HG03064 (cell line): ENCODE measurements around the gene SEMA4F.
"Not testable (repeated sequence)": the region's sequence is repeated elsewhere in the genome, so short reads cannot be mapped to it uniquely, and the experiment has no call there.

ENCODE experiments used
- ATAC-seq: cut with Tn5 transposase; IDR thresholded peaks from one replicate; pipeline ENCODE4 v1.9.1; 2021; ENCODE audit warnings: low read depth; ENCODE audit not compliant: unreplicated experiment

SEMA4F gene

GRCh38 chr2:74653985-74654882 is at the start of gene SEMA4F:
SEMA4F (plus strand) TSS chr2:74654247; CDS start chr2:74654377, 130 bp downstream.
- peak; percentile 99 for ATAC-seq

GRCh38 chr2:74606927-74607326 is 47.1 kb upstream of the SEMA4F start:
- ATAC-seq = no peak

- ATAC-seq = no peak
These were observed 36.9 kb upstream of the SEMA4F start for GRCh38 chr2:74617122-74617521.

GRCh38 chr2:74618410-74619083 is 35.5 kb upstream of the SEMA4F start:
- no peak for ATAC-seq

- ATAC-seq = no peak
These were observed 34.3 kb upstream of the SEMA4F start for GRCh38 chr2:74619651-74620297.

- no peak for ATAC-seq
These were observed 33.4 kb upstream of the SEMA4F start for GRCh38 chr2:74620671-74621070.

- ATAC-seq = no peak
These were observed 28.2 kb upstream of the SEMA4F start for GRCh38 chr2:74625658-74626425.

- ATAC-seq = no peak
These were observed 25.4 kb upstream of the SEMA4F start for GRCh38 chr2:74628538-74629105.

GRCh38 chr2:74630454-74630853 is 23.6 kb upstream of the SEMA4F start:
- not testable (repeated sequence) for ATAC-seq

- no peak for ATAC-seq
These were observed 21.7 kb upstream of the SEMA4F start for GRCh38 chr2:74632209-74632938.

- no peak for ATAC-seq
These were observed 21.1 kb upstream of the SEMA4F start for GRCh38 chr2:74632939-74633312.

GRCh38 chr2:74639550-74639949 is 14.5 kb upstream of the SEMA4F start:
- ATAC-seq = no peak

- no peak for ATAC-seq
These were observed 8.7 kb upstream of the SEMA4F start for GRCh38 chr2:74645344-74645743.

- ATAC-seq = no peak
These were observed 7.8 kb upstream of the SEMA4F start for GRCh38 chr2:74646201-74646600.

GRCh38 chr2:74646834-74647482 is 7.1 kb upstream of the SEMA4F start:
- no peak for ATAC-seq

- ATAC-seq = no peak
These were observed 6.0 kb upstream of the SEMA4F start, which contains the start of gene M1AP for GRCh38 chr2:74648009-74648443. M1AP (minus strand) TSS chr2:74648330; CDS start chr2:74640275, 8,055 bp downstream.

GRCh38 chr2:74653589-74653984 is 460 bp upstream of the SEMA4F start:
- ATAC-seq = no peak

- no peak for ATAC-seq
These were observed 1.5 kb downstream of the SEMA4F start for GRCh38 chr2:74655579-74655978.

- ATAC-seq = no peak
These were observed 4.5 kb downstream of the SEMA4F start for GRCh38 chr2:74658516-74658915.
